HG03060 (cell line): ENCODE results near the gene OR4F16.
"Not testable (repeated sequence)": the region's sequence is repeated elsewhere in the genome, so short reads cannot be mapped to it uniquely, and the experiment has no call there.

Source experiments
- ATAC-seq: cut with Tn5 transposase; IDR thresholded peaks from one replicate; pipeline ENCODE4 v1.9.1; 2021; ENCODE audit warnings: low read depth, moderate number of reproducible peaks; ENCODE audit not compliant: unreplicated experiment

The OR4F16 gene, protein sequence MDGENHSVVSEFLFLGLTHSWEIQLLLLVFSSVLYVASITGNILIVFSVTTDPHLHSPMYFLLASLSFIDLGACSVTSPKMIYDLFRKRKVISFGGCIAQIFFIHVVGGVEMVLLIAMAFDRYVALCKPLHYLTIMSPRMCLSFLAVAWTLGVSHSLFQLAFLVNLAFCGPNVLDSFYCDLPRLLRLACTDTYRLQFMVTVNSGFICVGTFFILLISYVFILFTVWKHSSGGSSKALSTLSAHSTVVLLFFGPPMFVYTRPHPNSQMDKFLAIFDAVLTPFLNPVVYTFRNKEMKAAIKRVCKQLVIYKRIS

GRCh38 chr1:686554-686953 is at the start of gene OR4F16:
Gene OR4F16 (minus strand): TSS chr1:686654. CDS start chr1:686654, 0 bp downstream.
- not testable (repeated sequence) for ATAC-seq

GRCh38 chr1:733649-734048 is 47.2 kb upstream of the OR4F16 start:
- not testable (repeated sequence) for ATAC-seq

DNA sequence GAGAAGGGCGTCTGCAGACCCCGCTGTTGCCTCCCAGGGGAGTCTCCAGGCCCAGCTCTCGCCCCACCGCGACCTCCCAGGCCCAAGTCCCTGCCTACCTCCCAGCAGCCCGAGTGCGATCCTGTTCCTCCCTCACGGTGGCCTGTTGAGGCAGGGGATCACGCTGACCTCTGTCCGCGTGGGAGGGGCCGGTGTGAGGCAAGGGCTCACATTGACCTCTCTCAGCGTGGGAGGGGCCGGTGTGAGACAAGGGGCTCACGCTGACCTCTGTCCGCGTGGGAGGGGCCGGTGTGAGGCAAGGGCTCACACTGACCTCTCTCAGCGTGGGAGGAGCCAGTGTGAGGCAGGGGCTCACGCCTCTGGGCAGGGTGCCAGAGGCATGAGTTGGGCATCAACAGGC is 40.6 kb upstream of the OR4F16 start:
- not testable (repeated sequence) for ATAC-seq
